GM23338 (cell line): ENCODE data around the gene FBXW8.

ENCODE experiments used
- CTCF ChIP-seq, 2 experiments: fragments of 200-600 bp in 1 of 2; sonication (generic) in 1 of 2; conservative IDR thresholded peaks; 2 replicates each; pipeline versions ENCODE4 v1.5.1 to v1.6.1; 2016 to 2017; ENCODE audit warnings: antibody characterized with exemption in 2 of 2, low read depth in 2 of 2, mild to moderate bottlenecking in 2 of 2, moderate library complexity in 1 of 2
- EZH2 ChIP-seq: fragments of 200-600 bp; sonication (generic); IDR thresholded peaks from one replicate; pipeline ENCODE4 v1.8.0; 2017; ENCODE audit warnings: antibody characterized with exemption, mild to moderate bottlenecking, low read depth; ENCODE audit not compliant: unreplicated experiment
- POLR2AphosphoS5 ChIP-seq: IDR thresholded peaks from 2 replicates; pipeline ENCODE4 v1.6.1; 2016; ENCODE audit warnings: antibody characterized with exemption, low read depth
- REST ChIP-seq: IDR thresholded peaks from one replicate; pipeline ENCODE4 v1.6.1; 2018; ENCODE audit warnings: antibody characterized with exemption; ENCODE audit not compliant: unreplicated experiment
- STAT1 ChIP-seq: IDR thresholded peaks from one replicate; pipeline ENCODE4 v1.6.1; 2016; ENCODE audit warnings: antibody characterized with exemption; ENCODE audit not compliant: unreplicated experiment

- TF ChIP-seq CTCF (conservative IDR thresholded peaks at IDR 0.05; ENCODE audit: low read depth in 2 of 2): no peak
- no peak for TF ChIP-seq REST
- no peak for TF ChIP-seq EZH2
- TF ChIP-seq POLR2AphosphoS5: no peak
- TF ChIP-seq STAT1: no peak
Measured at GRCh38 chr12:117033382-117034221, 122.9 kb downstream of the FBXW8 start.
